Liver (tissue), 3 donors: ENCODE results near the gene CDC14A.

Experiments used
- ATF3 ChIP-seq: IDR thresholded peaks from 2 replicates; pipeline ENCODE4 v1.6.1; 2016; ENCODE audit warnings: antibody characterized with exemption
- CTCF ChIP-seq: fragments of 150-350 bp; IDR thresholded peaks from 2 replicates; pipeline ENCODE4 v1.5.1; 2017; ENCODE audit warnings: improper control_type of control experiment, low read depth, low read length; ENCODE audit not compliant: missing input control
- EGR1 ChIP-seq, 2 donors: IDR thresholded peaks; 2 replicates each; pipeline ENCODE4 v1.6.1; 2016 to 2018; ENCODE audit warnings: antibody characterized with exemption in 2 of 2, low read depth in 2 of 2
- GABPA ChIP-seq, 2 donors: IDR thresholded peaks in 1 of 2; conservative IDR thresholded peaks in 1 of 2; 2 replicates each; pipeline ENCODE4 v1.6.1; 2016; ENCODE audit warnings: antibody characterized with exemption in 2 of 2, mild to moderate bottlenecking in 1 of 2, moderate library complexity in 1 of 2
- HNF4A ChIP-seq, 2 donors: conservative IDR thresholded peaks; 2 replicates each; pipeline ENCODE4 v1.6.1; 2016; ENCODE audit warnings: antibody characterized with exemption in 2 of 2, mild to moderate bottlenecking in 2 of 2
- MAX ChIP-seq: IDR thresholded peaks from 2 replicates; pipeline ENCODE4 v1.6.1; 2016; ENCODE audit warnings: antibody characterized with exemption
- RAD21 ChIP-seq, 2 donors: IDR thresholded peaks; 2 replicates each; pipeline ENCODE4 v1.6.1; 2016; ENCODE audit warnings: antibody characterized with exemption in 2 of 2, mild to moderate bottlenecking in 2 of 2
- REST ChIP-seq: IDR thresholded peaks from 2 replicates; pipeline ENCODE4 v1.6.1; 2016; ENCODE audit warnings: antibody characterized with exemption, mild to moderate bottlenecking
- SP1 ChIP-seq: IDR thresholded peaks from 2 replicates; pipeline ENCODE4 v1.6.1; 2018; ENCODE audit warnings: antibody characterized with exemption, mild to moderate bottlenecking
- TAF1 ChIP-seq: conservative IDR thresholded peaks from 2 replicates; pipeline ENCODE4 v1.6.1; 2016; ENCODE audit warnings: antibody characterized with exemption, mild to moderate bottlenecking
- YY1 ChIP-seq: IDR thresholded peaks from 2 replicates; pipeline ENCODE4 v1.6.1; 2016; ENCODE audit warnings: antibody characterized with exemption, mild to moderate bottlenecking
- ZBTB33 ChIP-seq: IDR thresholded peaks from 2 replicates; pipeline ENCODE4 v1.6.1; 2016; ENCODE audit warnings: antibody characterized with exemption
- donor health status: healthy.
- donor health status: healthy.

GRCh38 chr1:100387657-100388350, 35.5 kb downstream of the CDC14A start:
- TF ChIP-seq CTCF (no peak), ZBTB33 (no peak), TAF1 (no peak), YY1 (no peak), HNF4A (conservative IDR thresholded peaks at IDR 0.05) (no peak), REST (no peak), ATF3 (no peak), GABPA (IDR thresholded peaks at IDR 0.05 in 1 of 2, conservative IDR thresholded peaks at IDR 0.05 in 1 of 2) (no peak), RAD21 (IDR thresholded peaks at IDR 0.05) (no peak), MAX (no peak), SP1 (no peak), EGR1 (IDR thresholded peaks at IDR 0.05; ENCODE audit: low read depth in 2 of 2) (no peak)
